Suprapubic skin (tissue), 4 donors: Measurements from ENCODE around the gene BAHD1.

Experiments used
- CTCF ChIP-seq, 2 donors: fragments of 200-600 bp in 1 of 2; fragments of 450-650 bp in 1 of 2; sonication (generic) in 1 of 2; IDR thresholded peaks; one replicate each; pipeline ENCODE4 v1.5.1; 2016 to 2019; ENCODE audit warnings: antibody characterized with exemption in 2 of 2, mild to moderate bottlenecking in 1 of 2, moderate library complexity in 1 of 2
- POLR2A ChIP-seq, 2 donors: fragments of 450-650 bp; IDR thresholded peaks; one replicate each; pipeline ENCODE4 v1.6.1; 2017; ENCODE audit warnings: antibody characterized with exemption in 2 of 2, mild to moderate bottlenecking in 2 of 2, moderate library complexity in 2 of 2
- POLR2AphosphoS5 ChIP-seq, 3 donors: sonication (generic); formaldehyde crosslinking; IDR thresholded peaks; one replicate each; pipeline ENCODE4 v1.6.1; 2017; ENCODE audit warnings: antibody characterized with exemption in 3 of 3

- TF ChIP-seq CTCF (IDR thresholded peaks at IDR 0.05) (no peak), POLR2A (IDR thresholded peaks at IDR 0.05) (no peak), POLR2AphosphoS5 (IDR thresholded peaks at IDR 0.05) (no peak)
Observed at GRCh38 chr15:40486066-40486770, 45.5 kb downstream of the BAHD1 start.
